ENCODE measurements around the gene ASXL1. TPM values are rescaled to one million over a fixed set of nuclear protein-coding genes. Genes with fewer than 3 reads are reported as not detected.

ASXL1 gene
- total and polyA plus RNA-seq, 2 donors (not counting 1 experiment from before 2014, with no cell fraction given), result 93.0 to 180 TPM

- H3K27me3 Mint-ChIP-seq, result no peaks in the 10 kb centered on the region
- H3K9ac ChIP-seq (ENCODE audit: low read length), result no peak overlapping the region
- H3K4me2 ChIP-seq (replicated peaks; ENCODE audit: low read depth, low read length, poor library complexity, severe bottlenecking), result no peak overlapping the region
- POLR2A ChIA-PET, result no interaction called here
- H4K20me1 ChIP-seq (ENCODE audit: control insufficient read depth, insufficient read depth, low read length, poor library complexity, severe bottlenecking), result peaks cover 41% of the 10 kb centered on the region
- no peak overlapping the region for H3K27ac Mint-ChIP-seq
- no peak overlapping the region for H3K27ac ChIP-seq (ENCODE audit: low read length in 2 of 2)
- no peak overlapping the region for H3K4me3 ChIP-seq (ENCODE audit: control extremely low read depth in 1 of 5, extremely low read depth in 1 of 5, insufficient read depth in 1 of 5, low read depth in 2 of 5, low read length in 4 of 5)
- CTCF ChIA-PET, result interaction anchor here (0.6 kb wide), 1 partner anchor 294 kb away, joined by 3 read pairs; no protein-coding TSS in a partner anchor
- TF ChIP-seq EZH2 (IDR thresholded peaks at IDR 0.05; ENCODE audit: borderline replicate concordance, insufficient read depth, low read depth, low read length, poor library complexity, severe bottlenecking), result no peak
- TF ChIP-seq CTCF (IDR thresholded peaks at IDR 0.05), result no peak
- H3K9me3 ChIP-seq (ENCODE audit: control extremely low read depth in 1 of 3, control insufficient read depth in 2 of 3, insufficient read depth in 1 of 3, low read length in 2 of 3), result no peaks in the 10 kb centered on the region
- no peaks in the 10 kb centered on the region for H3K9me3 Mint-ChIP-seq (ENCODE audit: insufficient read depth)
- no peaks in the 10 kb centered on the region for H3K27me3 ChIP-seq (replicated peaks in 1 of 4; ENCODE audit: control extremely low read depth in 1 of 4, control insufficient read depth in 3 of 4, insufficient read depth in 4 of 4, low read length in 3 of 4)
- H3K36me3 ChIP-seq (replicated peaks in 1 of 2; ENCODE audit: control extremely low read depth in 1 of 2, control insufficient read depth in 1 of 2, extremely low read depth in 1 of 2, insufficient read depth in 2 of 2, low read length in 1 of 2), result peaks cover 5 to 11% of the 10 kb centered on the region in 2 experiments
- intact Hi-C loops (cut with micrococcal nuclease), result no loop called here
- H3K4me3 Mint-ChIP-seq, result no peak overlapping the region
- DNase-seq (no peak), ATAC-seq (ENCODE audit: low read depth) (no peak)
- no CpG with 5 or more reads among the region's 3 CpGs for WGBS (ENCODE audit: insufficient coverage)
- peaks cover 31% of the 10 kb centered on the region for H3K4me1 Mint-ChIP-seq
- H3K79me2 ChIP-seq (ENCODE audit: control insufficient read depth, insufficient read depth, low read length), result peaks cover 94% of the 10 kb centered on the region
- H3K4me1 ChIP-seq (ENCODE audit: control insufficient read depth in 2 of 2, insufficient read depth in 2 of 2, low read length in 2 of 2), result peaks cover 4 to 9% of the 10 kb centered on the region in 2 donors
- H2AFZ ChIP-seq (ENCODE audit: insufficient read depth, low read depth, low read length, poor library complexity, severe bottlenecking), result no peak overlapping the region
These were observed 27.4 kb downstream of the ASXL1 start for GRCh38 chr20:32385541-32385940.

GRCh38 chr20:32386091-32386490, 28.0 kb downstream of the ASXL1 start:
- no peak for DNase-seq
- Histone ChIP-seq H3K79me2 (ENCODE audit: control insufficient read depth, insufficient read depth, low read length) (peaks cover 94% of the 10 kb centered on the region), H2AFZ (ENCODE audit: insufficient read depth, low read depth, low read length, poor library complexity, severe bottlenecking) (no peak overlapping the region), H3K4me3 (ENCODE audit: control extremely low read depth in 1 of 5, extremely low read depth in 1 of 5, insufficient read depth in 1 of 5, low read depth in 2 of 5, low read length in 4 of 5) (no peak overlapping the region), H3K36me3 (replicated peaks in 1 of 2; ENCODE audit: control extremely low read depth in 1 of 2, control insufficient read depth in 1 of 2, extremely low read depth in 1 of 2, insufficient read depth in 2 of 2, low read length in 1 of 2) (peaks cover 5 to 13% of the 10 kb centered on the region in 2 experiments), H3K9ac (ENCODE audit: low read length) (no peak overlapping the region), H3K4me1 (ENCODE audit: control insufficient read depth in 2 of 2, insufficient read depth in 2 of 2, low read length in 2 of 2) (peaks cover 4 to 11% of the 10 kb centered on the region in 2 donors), H3K27ac (ENCODE audit: low read length in 2 of 2) (peak overlapping the region in 1 of 2 donors; percentile 48), H4K20me1 (ENCODE audit: control insufficient read depth, insufficient read depth, low read length, poor library complexity, severe bottlenecking) (peaks cover 43% of the 10 kb centered on the region), H3K9me3 (ENCODE audit: control extremely low read depth in 1 of 3, control insufficient read depth in 2 of 3, insufficient read depth in 1 of 3, low read length in 2 of 3) (no peaks in the 10 kb centered on the region), H3K27me3 (replicated peaks in 1 of 4; ENCODE audit: control extremely low read depth in 1 of 4, control insufficient read depth in 3 of 4, insufficient read depth in 4 of 4, low read length in 3 of 4) (no peaks in the 10 kb centered on the region), H3K4me2 (replicated peaks; ENCODE audit: low read depth, low read length, poor library complexity, severe bottlenecking) (no peak overlapping the region)
- no CpG with 5 or more reads among the region's 1 CpG for WGBS (ENCODE audit: insufficient coverage)
- TF ChIP-seq CTCF (IDR thresholded peaks at IDR 0.05) (no peak), EZH2 (IDR thresholded peaks at IDR 0.05; ENCODE audit: borderline replicate concordance, insufficient read depth, low read depth, low read length, poor library complexity, severe bottlenecking) (no peak)
- intact Hi-C loops (cut with micrococcal nuclease), result no loop called here
- POLR2A ChIA-PET, result no interaction called here
- H3K4me3 Mint-ChIP-seq, result no peak overlapping the region
- no peak overlapping the region for H3K27ac Mint-ChIP-seq
- H3K27me3 Mint-ChIP-seq, result no peaks in the 10 kb centered on the region
- peaks cover 35% of the 10 kb centered on the region for H3K4me1 Mint-ChIP-seq
- CTCF ChIA-PET, result interaction anchor here (0.6 kb wide), 1 partner anchor 28 kb away, joined by 3 read pairs; no protein-coding TSS in a partner anchor
- no peaks in the 10 kb centered on the region for H3K9me3 Mint-ChIP-seq (ENCODE audit: insufficient read depth)
- ATAC-seq (ENCODE audit: low read depth), result no peak
